ENCODE results near the gene ZNF554.

GRCh38 chr19:2774953-2775555 lies 44.6 kb upstream of the ZNF554 start:
- no peak for TF ChIP-seq POLR2AphosphoS5 (IDR thresholded peaks at IDR 0.05)
- TF ChIP-seq, protein P1, sequence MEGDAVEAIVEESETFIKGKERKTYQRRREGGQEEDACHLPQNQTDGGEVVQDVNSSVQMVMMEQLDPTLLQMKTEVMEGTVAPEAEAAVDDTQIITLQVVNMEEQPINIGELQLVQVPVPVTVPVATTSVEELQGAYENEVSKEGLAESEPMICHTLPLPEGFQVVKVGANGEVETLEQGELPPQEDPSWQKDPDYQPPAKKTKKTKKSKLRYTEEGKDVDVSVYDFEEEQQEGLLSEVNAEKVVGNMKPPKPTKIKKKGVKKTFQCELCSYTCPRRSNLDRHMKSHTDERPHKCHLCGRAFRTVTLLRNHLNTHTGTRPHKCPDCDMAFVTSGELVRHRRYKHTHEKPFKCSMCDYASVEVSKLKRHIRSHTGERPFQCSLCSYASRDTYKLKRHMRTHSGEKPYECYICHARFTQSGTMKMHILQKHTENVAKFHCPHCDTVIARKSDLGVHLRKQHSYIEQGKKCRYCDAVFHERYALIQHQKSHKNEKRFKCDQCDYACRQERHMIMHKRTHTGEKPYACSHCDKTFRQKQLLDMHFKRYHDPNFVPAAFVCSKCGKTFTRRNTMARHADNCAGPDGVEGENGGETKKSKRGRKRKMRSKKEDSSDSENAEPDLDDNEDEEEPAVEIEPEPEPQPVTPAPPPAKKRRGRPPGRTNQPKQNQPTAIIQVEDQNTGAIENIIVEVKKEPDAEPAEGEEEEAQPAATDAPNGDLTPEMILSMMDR (IDR thresholded peaks at IDR 0.05): no peak

Data from suprapubic skin (tissue), 3 donors.